ENCODE data around the gene MAN1A1. TPM values are rescaled to one million over a fixed set of nuclear protein-coding genes. Genes with fewer than 3 reads are reported as not detected.

Gene MAN1A1
- total and polyA plus RNA-seq, 2 of the 4 experiments (the other 2 are of a cell fraction), result 5.9 to 6.4 TPM

- H3K4me3 ChIP-seq (ENCODE audit: insufficient read depth, low read depth, low read length), result no peak overlapping the region
- DNase-seq, result no peak
- no peak overlapping the region for H3K27ac ChIP-seq (ENCODE audit: insufficient read depth, low read length)
- H3K4me2 ChIP-seq (ENCODE audit: low read depth, low read length), result no peak overlapping the region
- no peak overlapping the region for H2BK120ac ChIP-seq (ENCODE audit: low read depth, low read length)
- in situ Hi-C loops (cut with MboI; ENCODE audit: low sequenced_read_pairs), result no loop called here
- dilution Hi-C loops (cut with HindIII; ENCODE audit: low sequenced_read_pairs, unreplicated experiment), result no loop called here
- H3K9ac ChIP-seq (ENCODE audit: low read depth, low read length), result no peak overlapping the region
- H3K27me3 ChIP-seq (ENCODE audit: control insufficient read depth, insufficient read depth, low read length), result no peaks in the 10 kb centered on the region
- no peak overlapping the region for H3K56ac ChIP-seq (ENCODE audit: extremely low read depth, insufficient read depth, low read length)
- no peaks in the 10 kb centered on the region for H3K9me3 ChIP-seq (ENCODE audit: control insufficient read depth, insufficient read depth, low read length)
- H4K91ac ChIP-seq (ENCODE audit: insufficient read depth, low read depth, low read length), result no peak overlapping the region
- intact Hi-C loops (cut with micrococcal nuclease), result no loop called here
- H3K36me3 ChIP-seq (ENCODE audit: control insufficient read depth, insufficient read depth, low read length), result no peaks in the 10 kb centered on the region
- H3K18ac ChIP-seq (ENCODE audit: low read depth, low read length), result no peak overlapping the region
- no peak overlapping the region for H4K8ac ChIP-seq (ENCODE audit: low read depth in 2 of 2, low read length in 2 of 2)
- no peak overlapping the region for H4K5ac ChIP-seq (ENCODE audit: low read depth, low read length)
- H3K23ac ChIP-seq (ENCODE audit: low read depth, low read length), result no peak overlapping the region
- H3K4ac ChIP-seq (ENCODE audit: low read depth, low read length), result no peak overlapping the region
- H4K20me1 ChIP-seq (ENCODE audit: insufficient read depth, low read length), result no peaks in the 10 kb centered on the region
- H2AFZ ChIP-seq (replicated peaks; ENCODE audit: low read length, poor library complexity), result no peak overlapping the region
- no peak overlapping the region for H2AK9ac ChIP-seq (replicated peaks; ENCODE audit: low read depth, low read length, poor library complexity)
- no peak overlapping the region for H2BK15ac ChIP-seq (ENCODE audit: low read depth, low read length)
- POLR2A ChIA-PET (ENCODE audit: unreplicated experiment), result no interaction called here
- ATAC-seq (ENCODE audit: low read depth), result no peak
- BruUV-seq (replicated peaks), result no TSS peak
- no CpG with 5 or more reads among the region's 1 CpG for WGBS, 2 experiments (ENCODE audit: extremely low coverage in 2 of 2, insufficient read length in 1 of 2)
- H3K4me1 ChIP-seq (ENCODE audit: control insufficient read depth, insufficient read depth, low read length), result peaks cover 2% of the 10 kb centered on the region; the same call in 1 of the 2 replicates
- no peaks in the 10 kb centered on the region for H3K79me1 ChIP-seq (ENCODE audit: low read depth in 1 of 2, low read length in 2 of 2)
- H3K9me1 ChIP-seq (ENCODE audit: insufficient read depth, low read length), result peaks cover 2% of the 10 kb centered on the region
- H2BK5ac ChIP-seq (ENCODE audit: low read depth, low read length, poor library complexity, severe bottlenecking), result no peak overlapping the region
- no peak overlapping the region for H2AK5ac ChIP-seq (ENCODE audit: low read depth, low read length)
- no peak overlapping the region for H2BK20ac ChIP-seq (ENCODE audit: low read depth, low read length)
- H3K14ac ChIP-seq (replicated peaks; ENCODE audit: low read depth, low read length), result no peak overlapping the region
- no peak for TF ChIP-seq FOS (IDR thresholded peaks at IDR 0.05; ENCODE audit: low read depth, low read length)
- no peak for TF ChIP-seq MXI1 (IDR thresholded peaks at IDR 0.05; ENCODE audit: borderline replicate concordance, low read depth, low read length)
- no peak for TF ChIP-seq CHD1 (IDR thresholded peaks at IDR 0.05; ENCODE audit: low read depth, low read length)
- TF ChIP-seq USF2 (IDR thresholded peaks at IDR 0.05; ENCODE audit: low read depth, low read length), result no peak
- no peak for TF ChIP-seq RCOR1 (IDR thresholded peaks at IDR 0.05; ENCODE audit: insufficient replicate concordance, low read length)
- no peak for TF ChIP-seq MAFK (IDR thresholded peaks at IDR 0.05; ENCODE audit: low read depth, low read length)
- TF ChIP-seq CEBPB (IDR thresholded peaks at IDR 0.05; ENCODE audit: low read depth, low read length), result no peak
- no peak for TF ChIP-seq POLR2A (IDR thresholded peaks at IDR 0.05; ENCODE audit: low read depth, low read length)
- no peak for TF ChIP-seq RFX5 (IDR thresholded peaks at IDR 0.05; ENCODE audit: low read depth, low read length)
- no peak for TF ChIP-seq MAZ (IDR thresholded peaks at IDR 0.05; ENCODE audit: borderline replicate concordance, low read depth, low read length)
- no peak for TF ChIP-seq ELK1 (IDR thresholded peaks at IDR 0.05; ENCODE audit: borderline replicate concordance, low read depth, low read length)
- no peak for TF ChIP-seq SMC3 (IDR thresholded peaks at IDR 0.05; ENCODE audit: low read depth, low read length)
- TF ChIP-seq RAD21 (IDR thresholded peaks at IDR 0.05; ENCODE audit: low read length), result no peak
- CTCF ChIA-PET, result no interaction called here
These were observed 90.5 kb downstream of the MAN1A1 start for GRCh38 chr6:119259027-119259426.
